Stimulated activated naive CD8-positive, alpha-beta T cell treated with anti-CD3 and anti-CD28 coated beads, Interleukin-15, amount 100 ng/mL, for 72 hours (primary cell): ENCODE results near the gene GTF2H1.

Experiments used
- ATAC-seq: fragments of 150-1000 bp; cut with Tn5 transposase; 2 replicates; pipeline ENCODE4 v1.10.0; 2021; ENCODE audit warnings: mild to moderate bottlenecking, moderate library complexity
- DNase-seq, 2 donors: peaks; one replicate each; pipeline ENCODE4 v3.0.0; 2021 to 2022
- H3K27ac Mint-ChIP-seq, 2 donors: one replicate each; pipeline ENCODE4 v1.8.0; 2022; ENCODE audit warnings: mild to moderate bottlenecking in 2 of 2, mixed read lengths in 2 of 2, moderate library complexity in 2 of 2
- H3K27me3 Mint-ChIP-seq: one replicate; pipeline ENCODE4 v1.8.0; 2022; ENCODE audit warnings: mixed read lengths
- H3K4me1 Mint-ChIP-seq: one replicate; pipeline ENCODE4 v1.8.0; 2022; ENCODE audit warnings: mild to moderate bottlenecking, mixed read lengths
- H3K4me3 Mint-ChIP-seq, 2 donors: one replicate each; pipeline ENCODE4 v1.8.0; 2022; ENCODE audit warnings: mild to moderate bottlenecking in 2 of 2, mixed read lengths in 2 of 2, moderate library complexity in 1 of 2
- H3K9me3 Mint-ChIP-seq, 2 donors: one replicate each; pipeline ENCODE4 v1.8.0; 2022; ENCODE audit warnings: mixed read lengths in 2 of 2

GTF2H1 gene

DNA sequence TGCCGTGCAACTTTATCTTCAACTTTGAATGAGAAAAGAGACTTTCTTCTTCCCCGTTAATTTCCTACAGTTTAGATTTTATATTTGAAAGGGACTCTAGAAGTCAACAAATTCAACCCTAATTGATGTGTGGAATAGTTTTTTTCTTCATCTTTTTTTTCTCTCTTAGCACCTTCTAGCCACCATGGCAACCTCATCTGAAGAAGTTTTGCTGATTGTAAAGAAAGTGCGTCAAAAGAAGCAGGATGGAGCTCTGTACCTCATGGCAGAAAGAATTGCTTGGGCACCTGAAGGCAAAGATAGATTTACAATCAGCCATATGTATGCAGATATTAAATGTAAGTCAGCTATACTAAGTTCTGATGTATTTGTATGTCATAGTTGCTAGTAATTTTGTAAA lies 10.5 kb downstream of the GTF2H1 start:
- no peak for ATAC-seq
- H3K9me3 Mint-ChIP-seq: no peaks in the 10 kb centered on the region
- no peak for DNase-seq
- H3K4me1 Mint-ChIP-seq: peaks cover 51% of the 10 kb centered on the region
- peak overlapping the region in 1 of 2 donors; percentile 57 for H3K4me3 Mint-ChIP-seq
- H3K27ac Mint-ChIP-seq: no peak overlapping the region
- no peaks in the 10 kb centered on the region for H3K27me3 Mint-ChIP-seq

DNA sequence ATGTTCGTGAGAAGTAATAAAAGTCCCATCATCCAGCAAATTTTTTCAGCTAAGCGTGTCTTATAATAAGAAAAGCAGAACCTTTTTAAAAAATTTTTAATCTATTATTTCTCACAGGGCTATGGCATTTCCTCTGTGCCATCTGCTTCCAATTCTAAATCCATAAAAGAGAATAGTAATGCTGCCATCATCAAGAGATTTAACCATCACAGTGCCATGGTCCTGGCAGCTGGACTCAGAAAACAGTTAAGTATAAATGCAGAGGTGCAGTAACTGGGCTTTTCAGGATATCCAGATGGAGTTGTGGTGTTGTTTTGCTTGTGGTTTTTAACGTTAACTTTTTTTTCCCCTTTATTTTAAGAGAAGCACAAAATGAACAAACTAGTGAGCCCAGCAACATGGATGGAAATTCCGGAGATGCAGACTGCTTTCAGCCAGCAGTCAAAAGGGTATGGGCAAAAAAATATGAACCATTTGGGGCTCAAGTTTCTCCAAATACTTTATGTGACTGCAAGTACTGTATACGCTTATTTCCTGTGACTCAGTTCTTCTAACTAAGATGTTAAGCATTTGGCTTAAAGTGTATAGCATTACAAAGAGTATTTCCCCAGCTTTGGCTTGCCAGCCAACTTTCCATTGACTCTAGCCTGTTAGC lies 25.2 kb downstream of the GTF2H1 start:
- Mint-ChIP-seq H3K4me3 (no peak overlapping the region), H3K27ac (no peak overlapping the region), H3K4me1 (no peaks in the 10 kb centered on the region), H3K9me3 (no peaks in the 10 kb centered on the region), H3K27me3 (no peaks in the 10 kb centered on the region)
- ATAC-seq (no peak), DNase-seq (no peak)

DNA sequence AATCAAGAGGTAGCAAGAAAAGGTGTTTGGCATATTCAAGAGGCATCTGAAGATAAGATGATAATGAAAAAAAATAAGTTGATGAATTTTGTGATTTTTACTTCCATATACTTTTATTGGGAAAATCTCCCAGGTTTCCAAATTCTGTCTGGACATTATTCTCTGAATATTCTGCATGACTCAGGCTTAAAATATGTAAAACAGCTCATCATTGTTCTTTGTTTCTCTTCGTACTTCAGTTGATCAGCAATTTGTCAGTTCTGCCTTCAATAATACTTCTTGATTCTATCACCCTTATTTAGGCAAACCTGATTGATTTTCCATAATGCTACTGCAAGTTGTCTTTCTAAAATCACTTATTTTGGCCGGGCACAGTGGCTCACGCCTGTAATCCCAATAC lies 30.2 kb downstream of the GTF2H1 start:
- Mint-ChIP-seq H3K9me3 (no peaks in the 10 kb centered on the region), H3K27ac (no peak overlapping the region), H3K4me1 (no peaks in the 10 kb centered on the region), H3K27me3 (no peaks in the 10 kb centered on the region), H3K4me3 (no peak overlapping the region)
- ATAC-seq: no peak
- DNase-seq: no peak

DNA sequence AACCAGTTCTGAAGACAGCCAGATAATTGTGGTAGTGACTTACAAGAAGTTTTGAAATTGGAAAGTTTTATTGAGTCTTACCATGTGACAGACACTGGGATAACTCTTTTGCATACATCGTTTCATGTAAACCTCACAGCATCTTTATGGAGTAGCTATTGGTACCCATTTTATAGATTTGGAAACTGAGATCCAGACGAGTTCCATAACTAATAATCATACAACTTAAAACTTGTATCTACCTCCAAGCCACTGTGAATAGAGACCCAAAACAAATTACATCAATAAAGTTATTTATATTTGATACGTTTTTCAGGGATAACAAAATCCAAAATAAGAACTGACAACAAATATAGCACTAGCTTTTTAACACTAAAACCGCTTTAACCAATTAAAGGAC lies 36.3 kb downstream of the GTF2H1 start:
- ATAC-seq (no peak), DNase-seq (no peak)
- H3K9me3 Mint-ChIP-seq: no peaks in the 10 kb centered on the region
- H3K4me3 Mint-ChIP-seq: no peak overlapping the region
- no peaks in the 10 kb centered on the region for H3K27me3 Mint-ChIP-seq
- H3K27ac Mint-ChIP-seq: no peak overlapping the region
- H3K4me1 Mint-ChIP-seq: no peaks in the 10 kb centered on the region

DNA sequence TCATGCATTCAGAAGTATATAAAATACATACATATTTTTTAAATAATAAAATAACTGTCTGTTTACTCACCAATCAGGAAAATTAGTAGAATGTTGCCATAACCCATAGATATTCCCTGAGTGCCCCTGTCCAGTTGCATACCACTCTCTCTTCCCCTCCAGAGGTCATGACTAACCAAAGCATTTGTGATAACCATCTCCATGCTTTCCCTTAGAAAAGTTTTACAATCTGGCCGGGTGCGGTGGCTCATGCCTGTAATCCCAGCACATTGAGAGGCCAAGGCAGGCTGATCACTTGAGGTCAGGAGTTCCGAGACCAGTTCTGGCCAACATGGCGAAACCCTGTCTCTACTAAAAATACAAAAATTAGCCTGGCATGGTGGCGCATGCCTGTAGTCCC lies 38.8 kb downstream of the GTF2H1 start:
- H3K27ac Mint-ChIP-seq: no peak overlapping the region
- H3K9me3 Mint-ChIP-seq: no peaks in the 10 kb centered on the region
- no peak overlapping the region for H3K4me3 Mint-ChIP-seq
- ATAC-seq (no peak), DNase-seq (no peak)
- no peaks in the 10 kb centered on the region for H3K4me1 Mint-ChIP-seq
- H3K27me3 Mint-ChIP-seq: no peaks in the 10 kb centered on the region

- Mint-ChIP-seq H3K9me3 (no peaks in the 10 kb centered on the region), H3K4me1 (no peaks in the 10 kb centered on the region), H3K27me3 (no peaks in the 10 kb centered on the region), H3K27ac (no peak overlapping the region), H3K4me3 (no peak overlapping the region)
- ATAC-seq: no peak
- no peak for DNase-seq
Observed at GRCh38 chr11:18364495-18365073, 42.2 kb downstream of the GTF2H1 start.

DNA sequence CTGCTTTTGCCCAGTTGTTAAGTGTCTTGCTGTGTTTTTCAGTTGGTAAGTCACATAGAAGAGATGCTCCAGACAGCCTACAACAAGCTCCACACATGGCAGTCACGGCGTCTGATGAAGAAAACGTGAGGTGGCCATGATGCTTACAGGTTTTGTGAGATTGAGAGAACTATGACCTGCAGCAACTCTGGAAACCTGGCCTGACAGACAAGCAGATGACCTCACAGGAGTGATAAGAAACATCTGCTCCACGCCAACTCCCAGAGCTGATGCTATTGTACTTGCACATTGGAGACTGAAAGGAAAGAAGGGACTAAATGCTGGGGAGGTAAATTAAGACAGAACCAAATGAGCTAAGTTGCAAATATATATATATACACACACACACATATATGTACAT lies 43.4 kb downstream of the GTF2H1 start:
- Mint-ChIP-seq H3K27me3 (no peaks in the 10 kb centered on the region), H3K27ac (no peak overlapping the region), H3K9me3 (no peaks in the 10 kb centered on the region), H3K4me1 (no peaks in the 10 kb centered on the region), H3K4me3 (no peak overlapping the region)
- DNase-seq: no peak
- ATAC-seq: no peak

DNA sequence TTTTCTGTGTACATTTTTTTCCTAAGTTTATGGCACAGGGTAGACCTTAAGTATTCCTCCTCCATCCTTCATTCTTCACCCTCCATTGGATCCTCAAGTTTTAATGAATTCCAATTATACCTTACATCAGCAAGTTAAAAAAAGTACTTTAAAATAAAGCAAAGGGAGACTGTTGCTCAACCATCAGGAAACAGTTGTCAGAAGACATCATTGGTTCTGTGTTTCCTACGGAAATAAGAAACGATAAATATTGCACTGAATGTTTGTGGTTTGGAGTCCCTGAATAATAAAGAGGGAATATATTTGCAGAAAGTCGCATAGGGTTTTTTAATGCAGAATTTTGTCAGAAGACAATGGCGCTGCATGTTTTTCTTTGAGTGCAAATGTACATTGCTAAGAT lies 43.9 kb downstream of the GTF2H1 start:
- H3K27me3 Mint-ChIP-seq: no peaks in the 10 kb centered on the region
- ATAC-seq: no peak

DNA sequence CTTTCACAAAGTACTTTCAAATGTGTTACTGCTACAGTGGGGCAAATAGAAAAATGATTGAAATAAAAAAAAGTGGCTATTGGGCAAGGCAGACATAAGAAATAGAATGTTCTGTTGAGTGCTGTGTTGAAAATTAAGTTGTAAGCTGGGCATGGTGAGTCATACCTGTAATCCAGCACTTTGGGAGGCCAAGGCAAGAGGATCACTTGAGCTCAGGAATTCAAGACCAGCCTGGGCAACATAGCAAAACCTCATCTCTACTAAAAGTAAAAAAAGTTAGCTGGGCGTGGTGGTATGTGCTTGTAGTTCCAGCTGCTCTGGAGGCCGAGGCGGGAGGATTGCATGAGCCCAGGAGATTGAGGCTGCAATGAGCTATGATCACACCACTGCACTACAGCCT lies 45.1 kb downstream of the GTF2H1 start:
- H3K27me3 Mint-ChIP-seq: no peaks in the 10 kb centered on the region
- no peak overlapping the region for H3K27ac Mint-ChIP-seq
- H3K4me3 Mint-ChIP-seq: no peak overlapping the region
- no peaks in the 10 kb centered on the region for H3K9me3 Mint-ChIP-seq
- DNase-seq (no peak), ATAC-seq (no peak)
- H3K4me1 Mint-ChIP-seq: no peaks in the 10 kb centered on the region

More for the DNA sequence above, 43.9 kb downstream of the GTF2H1 start:
- no peak overlapping the region for H3K27ac Mint-ChIP-seq
- no peak for DNase-seq
- H3K4me1 Mint-ChIP-seq: no peaks in the 10 kb centered on the region
- H3K9me3 Mint-ChIP-seq: no peaks in the 10 kb centered on the region
- H3K4me3 Mint-ChIP-seq: no peak overlapping the region

DNA sequence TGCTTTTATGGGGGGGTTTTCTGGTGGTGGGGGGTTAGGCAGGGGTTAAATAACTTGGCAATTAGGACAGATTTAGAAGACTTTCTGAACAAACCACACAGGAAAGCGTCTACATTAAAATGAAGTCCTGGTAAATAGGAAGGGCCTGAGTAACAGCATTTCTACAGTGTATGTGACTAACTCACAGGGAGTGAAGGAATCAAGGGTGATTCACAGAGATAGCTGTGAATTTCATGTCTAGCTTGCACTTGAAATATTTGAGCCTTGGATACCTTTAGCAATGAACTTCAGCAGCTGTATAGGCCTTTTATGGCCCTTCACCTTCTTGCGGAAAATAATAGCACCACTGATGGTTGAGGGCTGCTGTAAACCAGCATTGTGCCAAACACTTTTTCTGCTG lies 45.9 kb downstream of the GTF2H1 start:
- no peak overlapping the region for H3K27ac Mint-ChIP-seq
- H3K27me3 Mint-ChIP-seq: no peaks in the 10 kb centered on the region
- H3K4me1 Mint-ChIP-seq: no peaks in the 10 kb centered on the region
- H3K9me3 Mint-ChIP-seq: no peaks in the 10 kb centered on the region
- ATAC-seq: no peak
- H3K4me3 Mint-ChIP-seq: no peak overlapping the region
- DNase-seq: no peak

DNA sequence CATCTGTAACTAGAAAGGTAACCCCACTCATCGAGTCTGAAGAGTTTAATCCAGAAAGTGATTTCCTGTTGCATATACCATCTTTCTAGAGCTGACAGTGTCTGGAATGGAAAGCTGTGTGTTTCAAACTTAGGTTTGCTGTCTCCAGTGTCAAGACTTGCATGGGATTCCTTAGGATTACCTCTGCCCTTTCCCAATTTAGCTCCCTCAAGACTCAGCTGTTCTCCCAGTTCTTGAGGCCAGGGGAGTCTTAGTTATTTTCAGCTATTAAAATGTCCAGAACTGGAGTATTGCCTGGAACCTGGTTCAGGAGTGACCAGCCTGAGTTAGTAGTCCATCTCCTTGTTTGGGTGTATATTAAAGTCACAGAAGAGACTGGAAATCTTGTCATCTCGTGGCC lies 47.0 kb downstream of the GTF2H1 start:
- no peak for DNase-seq
- H3K27me3 Mint-ChIP-seq: no peaks in the 10 kb centered on the region
- H3K4me1 Mint-ChIP-seq: no peaks in the 10 kb centered on the region
- no peak for ATAC-seq
- H3K9me3 Mint-ChIP-seq: no peaks in the 10 kb centered on the region
- H3K27ac Mint-ChIP-seq: no peak overlapping the region
- H3K4me3 Mint-ChIP-seq: no peak overlapping the region

GRCh38 chr11:18371279-18371678 lies 48.9 kb downstream of the GTF2H1 start:
- Mint-ChIP-seq H3K4me1 (no peaks in the 10 kb centered on the region), H3K27me3 (no peaks in the 10 kb centered on the region), H3K4me3 (no peak overlapping the region), H3K27ac (peak overlapping the region in 1 of 2 donors; percentile 95), H3K9me3 (no peaks in the 10 kb centered on the region)
- no peak for ATAC-seq
- DNase-seq: no peak

GRCh38 chr11:18372201-18372600 lies 49.8 kb downstream of the GTF2H1 start:
- Mint-ChIP-seq H3K27me3 (no peaks in the 10 kb centered on the region), H3K27ac (no peak overlapping the region), H3K9me3 (no peaks in the 10 kb centered on the region), H3K4me3 (no peak overlapping the region), H3K4me1 (no peaks in the 10 kb centered on the region)
- DNase-seq (no peak), ATAC-seq (no peak)

- Mint-ChIP-seq H3K27ac (no peak overlapping the region), H3K27me3 (no peaks in the 10 kb centered on the region), H3K4me1 (no peaks in the 10 kb centered on the region), H3K9me3 (no peaks in the 10 kb centered on the region), H3K4me3 (no peak overlapping the region)
- ATAC-seq (no peak), DNase-seq (no peak)
Observed at GRCh38 chr11:18374956-18375355, 52.6 kb downstream of the GTF2H1 start.

GRCh38 chr11:18375941-18376340 lies 53.6 kb downstream of the GTF2H1 start:
- no peaks in the 10 kb centered on the region for H3K4me1 Mint-ChIP-seq
- H3K27ac Mint-ChIP-seq: no peak overlapping the region
- ATAC-seq (no peak), DNase-seq (no peak)
- no peak overlapping the region for H3K4me3 Mint-ChIP-seq
- H3K9me3 Mint-ChIP-seq: no peaks in the 10 kb centered on the region
- no peaks in the 10 kb centered on the region for H3K27me3 Mint-ChIP-seq

GRCh38 chr11:18379201-18379600 lies 56.8 kb downstream of the GTF2H1 start:
- peaks cover 19% of the 10 kb centered on the region for H3K4me1 Mint-ChIP-seq
- no peak for DNase-seq
- no peak for ATAC-seq
- H3K4me3 Mint-ChIP-seq: no peak overlapping the region
- no peaks in the 10 kb centered on the region for H3K9me3 Mint-ChIP-seq
- H3K27ac Mint-ChIP-seq: no peak overlapping the region
- no peaks in the 10 kb centered on the region for H3K27me3 Mint-ChIP-seq
